B cell (primary cell): ENCODE data around the gene RBM20. TPM values are rescaled to one million over a fixed set of nuclear protein-coding genes. Genes with fewer than 3 reads are reported as not detected.

Experiments
- ATAC-seq: fragments of 200-7000 bp; cut with Tn5 transposase; one replicate; pipeline ENCODE4 v1.10.0; 2021; ENCODE audit warnings: low read depth, mild to moderate bottlenecking, moderate number of reproducible peaks, moderate library complexity
- CTCF ChIA-PET: fragments of 350-600 bp; sonication (Branson Sonifier 250); formaldehyde crosslinking; loops from one replicate; lab custom pipeline; 2021; ENCODE audit warnings: antibody characterized with exemption, inconsistent platforms; lab: Charles Lee
- POLR2A ChIA-PET: fragments of 350-600 bp; sonication (Branson Sonifier 250); formaldehyde crosslinking; loops from one replicate; lab custom pipeline; 2021; ENCODE audit warnings: antibody characterized with exemption; lab: Charles Lee
- DNase-seq: peaks from one replicate; pipeline ENCODE4 v3.0.0; 2013
- H2AFZ ChIP-seq: 2 replicates; pipeline ENCODE4 v1.6.1; 2012; ENCODE audit warnings: mild to moderate bottlenecking, low read depth, low read length; ENCODE audit not compliant: insufficient read depth, poor library complexity, severe bottlenecking
- H3K27ac ChIP-seq, 2 donors: 1 replicate in 1 of 2; 2 replicates in 1 of 2; pipeline ENCODE4 v1.5.1; 2012 to 2013; ENCODE audit warnings: low read length in 2 of 2, mild to moderate bottlenecking in 2 of 2, moderate library complexity in 1 of 2
- H3K27me3 ChIP-seq, 4 experiments: fragments of 200-600 bp in 1 of 4; sonication (generic) in 1 of 4; replicated peaks in 1 of 4; 1 replicate in 2 of 4; 2 replicates in 2 of 4; pipeline versions ENCODE4 v1.6.1 to v1.7.0; 2013 to 2016; ENCODE audit warnings: low read length in 3 of 4, mild to moderate bottlenecking in 2 of 4, mixed read lengths in 1 of 4, moderate library complexity in 1 of 4; ENCODE audit not compliant: insufficient read depth in 4 of 4, control insufficient read depth in 3 of 4; ENCODE audit errors: control extremely low read depth in 1 of 4
- H3K36me3 ChIP-seq, 2 experiments: replicated peaks in 1 of 2; 1 replicate in 1 of 2; 2 replicates in 1 of 2; pipeline versions ENCODE4 v1.6.1 to v1.7.1; 2013; ENCODE audit warnings: low read length in 1 of 2; ENCODE audit not compliant: insufficient read depth in 2 of 2, control insufficient read depth in 1 of 2; ENCODE audit errors: control extremely low read depth in 1 of 2, extremely low read depth in 1 of 2
- H3K4me1 ChIP-seq, 2 donors: fragments of 200-600 bp in 1 of 2; sonication (generic) in 1 of 2; 1 replicate in 1 of 2; 2 replicates in 1 of 2; pipeline versions ENCODE4 v1.5.1 to v1.6.1; 2013 to 2017; ENCODE audit warnings: low read length in 2 of 2; ENCODE audit not compliant: control insufficient read depth in 2 of 2, insufficient read depth in 2 of 2
- H3K4me2 ChIP-seq: replicated peaks from 2 replicates; pipeline ENCODE3; 2012; ENCODE audit warnings: mild to moderate bottlenecking, low read depth, low read length; ENCODE audit not compliant: poor library complexity, severe bottlenecking
- H3K4me3 ChIP-seq, 5 experiments: fragments of 200-600 bp in 1 of 5; sonication (generic) in 1 of 5; 1 replicate in 3 of 5; 2 replicates in 2 of 5; pipeline versions ENCODE4 v1.5.1 to v1.7.0; 2011 to 2016; ENCODE audit warnings: low read length in 4 of 5, mild to moderate bottlenecking in 4 of 5, low read depth in 2 of 5, control low read depth in 1 of 5, moderate library complexity in 1 of 5; ENCODE audit not compliant: insufficient read depth in 1 of 5; ENCODE audit errors: control extremely low read depth in 1 of 5, extremely low read depth in 1 of 5
- H3K79me2 ChIP-seq: fragments of 200-600 bp; sonication (generic); one replicate; pipeline ENCODE4 v1.6.0; 2016; ENCODE audit warnings: low read length; ENCODE audit not compliant: control insufficient read depth, insufficient read depth
- H3K9ac ChIP-seq: fragments of 200-600 bp; sonication (generic); 2 replicates; pipeline ENCODE4 v1.6.1; 2017; ENCODE audit warnings: mild to moderate bottlenecking, low read length, moderate library complexity
- H3K9me3 ChIP-seq, 3 donors: one replicate each; pipeline versions ENCODE4 v1.6.1 to v1.7.1; 2013; ENCODE audit warnings: low read length in 2 of 3; ENCODE audit not compliant: control insufficient read depth in 2 of 3, insufficient read depth in 1 of 3; ENCODE audit errors: control extremely low read depth in 1 of 3
- H4K20me1 ChIP-seq: 2 replicates; pipeline ENCODE4 v1.6.0; 2012; ENCODE audit warnings: mild to moderate bottlenecking, low read length; ENCODE audit not compliant: insufficient read depth, control insufficient read depth, poor library complexity, severe bottlenecking
- H3K27ac Mint-ChIP-seq: one replicate; pipeline ENCODE4 v1.8.0; 2021; ENCODE audit warnings: mixed read lengths
- H3K27me3 Mint-ChIP-seq: one replicate; pipeline ENCODE4 v1.8.0; 2021; ENCODE audit warnings: mixed read lengths
- H3K4me1 Mint-ChIP-seq: one replicate; pipeline ENCODE4 v1.8.0; 2021; ENCODE audit warnings: mixed read lengths
- H3K4me3 Mint-ChIP-seq: one replicate; pipeline ENCODE4 v1.8.0; 2021; ENCODE audit warnings: mixed read lengths
- H3K9me3 Mint-ChIP-seq: one replicate; pipeline ENCODE4 v1.8.0; 2022; ENCODE audit warnings: mixed read lengths; ENCODE audit not compliant: insufficient read depth
- CTCF ChIP-seq: fragments of 200-600 bp; IDR thresholded peaks from one replicate; pipeline ENCODE4 v1.8.0; 2022; ENCODE audit warnings: antibody characterized with exemption, mild to moderate bottlenecking
- EZH2 ChIP-seq: IDR thresholded peaks from 2 replicates; pipeline ENCODE4 v1.6.1; 2012; ENCODE audit warnings: borderline replicate concordance, low read depth, mild to moderate bottlenecking, moderate library complexity, low read length; ENCODE audit not compliant: insufficient read depth, poor library complexity, severe bottlenecking
- WGBS: methylation state at CpG from one replicate; pipeline ENCODE4 v1.1.5; 2013; ENCODE audit warnings: missing lambda C conversion rate; ENCODE audit not compliant: insufficient coverage; 5-methylcytosine and 5-hydroxymethylcytosine counted together
- intact Hi-C: fragments of 100-400 bp; cut with micrococcal nuclease; formaldehyde crosslinking; loops from one replicate; pipeline ENCODE4 v1.10.0; 2022
- polyA plus RNA-seq: library from polyadenylated mRNA; depleted of rRNA; stranded (reverse); fragments of >200 nt; gene quantifications from 2 replicates; pipeline ENCODE4 v1.2.3, GENCODE V29; 2012
- total RNA-seq, 2 donors: library from RNA; stranded (reverse); fragments of 120-200 nt in 1 of 2; gene quantifications; 1 replicate in 1 of 2; 2 replicates in 1 of 2; pipeline versions ENCODE4 v1.2.3 to v1.2.4, GENCODE V29; 2013 to 2022

RBM20 gene
- total and polyA plus RNA-seq, 2 donors (not counting 1 experiment from before 2014, with no cell fraction given) = not detected

- Mint-ChIP-seq H3K27ac (no peak overlapping the region), H3K4me3 (no peak overlapping the region), H3K9me3 (no peaks in the 10 kb centered on the region), H3K4me1 (peaks cover 19% of the 10 kb centered on the region), H3K27me3 (no peaks in the 10 kb centered on the region)
- POLR2A ChIA-PET = interaction anchor here (0.5 kb wide), 1 partner anchor 90 kb away, joined by 4 read pairs; no protein-coding TSS in a partner anchor
- Histone ChIP-seq H4K20me1 (no peaks in the 10 kb centered on the region), H3K4me3 (no peak overlapping the region), H3K4me2 (no peak overlapping the region), H3K27me3 (no peaks in the 10 kb centered on the region), H2AFZ (no peak overlapping the region), H3K9me3 (no peaks in the 10 kb centered on the region), H3K4me1 (peaks cover 14 to 21% of the 10 kb centered on the region in 2 donors), H3K79me2 (no peaks in the 10 kb centered on the region), H3K36me3 (no peaks in the 10 kb centered on the region), H3K27ac (no peak overlapping the region), H3K9ac (no peak overlapping the region)
- DNase-seq (no peak), ATAC-seq (no peak)
- WGBS = 92% methylated on average over 3 of the region's 3 CpGs
- intact Hi-C loops = no loop called here
- no peak for TF ChIP-seq CTCF
- TF ChIP-seq EZH2 = no peak
- CTCF ChIA-PET = interaction anchor here (0.7 to 1.5 kb wide), 8 partner anchors 11 to 85 kb away, joined by 3 to 6 read pairs (median 3); no protein-coding TSS in a partner anchor
These were observed 164.0 kb downstream of the RBM20 start for GRCh38 chr10:110808123-110808522.

DNA sequence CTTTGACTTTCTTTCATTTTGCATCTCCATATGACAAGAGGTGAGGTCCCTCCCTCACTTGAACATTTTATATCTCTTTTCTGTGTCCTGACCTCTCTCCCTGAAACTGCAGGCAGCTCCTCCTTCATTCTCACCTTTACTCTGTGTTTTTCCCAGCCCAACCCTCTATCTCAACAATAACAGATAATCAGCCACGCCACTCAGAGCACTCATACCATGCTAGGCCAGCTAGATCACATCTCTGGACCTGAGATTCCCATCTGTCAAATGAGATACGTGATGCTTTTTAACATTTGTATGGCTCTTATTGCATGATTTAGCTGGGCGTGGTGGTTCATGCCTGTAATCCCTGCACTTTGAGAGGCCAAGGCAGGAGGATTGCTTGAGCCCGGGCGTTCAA is 164.5 kb downstream of the RBM20 start:
- Histone ChIP-seq H3K36me3 (no peaks in the 10 kb centered on the region), H4K20me1 (no peaks in the 10 kb centered on the region), H3K27ac (no peak overlapping the region), H3K79me2 (no peaks in the 10 kb centered on the region), H2AFZ (no peak overlapping the region), H3K4me2 (no peak overlapping the region), H3K27me3 (no peaks in the 10 kb centered on the region), H3K9ac (no peak overlapping the region), H3K4me3 (no peak overlapping the region), H3K4me1 (peaks cover 9 to 16% of the 10 kb centered on the region in 2 donors), H3K9me3 (no peaks in the 10 kb centered on the region)
- Mint-ChIP-seq H3K4me1 (peaks cover 15% of the 10 kb centered on the region), H3K27me3 (no peaks in the 10 kb centered on the region), H3K27ac (no peak overlapping the region), H3K4me3 (no peak overlapping the region), H3K9me3 (no peaks in the 10 kb centered on the region)
- intact Hi-C loops = no loop called here
- 85% methylated on average over 1 of the region's 5 CpGs for WGBS
- ChIA-PET CTCF (interaction anchor here (0.6 to 1.4 kb wide), 6 partner anchors 10 to 96 kb away, joined by 3 to 4 read pairs (median 3); no protein-coding TSS in a partner anchor), POLR2A (no interaction called here)
- ATAC-seq = no peak
- TF ChIP-seq CTCF (no peak), EZH2 (no peak)
- DNase-seq = no peak
